DOHH2 (cell line): ENCODE data around the gene PNMA3.

Experiments
- H3F3A ChIP-seq: fragments of 200-600 bp; sonication (generic), shearing (Covaris generic); 2 replicates; pipeline ENCODE4 v1.6.0; 2016; ENCODE audit warnings: antibody characterized with exemption, mild to moderate bottlenecking; ENCODE audit not compliant: control insufficient read depth, insufficient read depth
- H3K27ac ChIP-seq: fragments of 200-600 bp; sonication (generic); 2 replicates; pipeline ENCODE4 v1.5.1; 2014; ENCODE audit warnings: low read depth, mild to moderate bottlenecking, low read length, moderate library complexity
- H3K27me3 ChIP-seq: fragments of 200-600 bp; sonication (generic); 2 replicates; pipeline ENCODE4 v1.6.1; 2014; ENCODE audit warnings: mild to moderate bottlenecking, low read length, mixed read lengths; ENCODE audit not compliant: control insufficient read depth
- H3K36me3 ChIP-seq: fragments of 200-600 bp; sonication (generic); 2 replicates; pipeline ENCODE4 v1.6.1; 2014; ENCODE audit warnings: mild to moderate bottlenecking, low read length, moderate library complexity, mixed read lengths; ENCODE audit not compliant: control insufficient read depth
- H3K4me1 ChIP-seq: fragments of 200-600 bp; sonication (generic); 2 replicates; pipeline ENCODE4 v1.6.1; 2014; ENCODE audit warnings: mild to moderate bottlenecking, low read length, mixed read lengths; ENCODE audit not compliant: control insufficient read depth
- H3K4me2 ChIP-seq: fragments of 200-600 bp; sonication (generic); 2 replicates; pipeline ENCODE4 v1.6.0; 2014; ENCODE audit warnings: mild to moderate bottlenecking, low read length, moderate library complexity
- H3K4me3 ChIP-seq: fragments of 200-600 bp; sonication (generic); 2 replicates; pipeline ENCODE4 v1.5.1; 2014; ENCODE audit warnings: mild to moderate bottlenecking, low read length, mixed read lengths
- H3K79me2 ChIP-seq: fragments of 200-600 bp; sonication (generic); 2 replicates; pipeline ENCODE4 v1.6.1; 2014; ENCODE audit warnings: mild to moderate bottlenecking, low read length, mixed read lengths; ENCODE audit not compliant: control insufficient read depth
- H3K9me2 ChIP-seq: fragments of 200-600 bp; sonication (generic); replicated peaks from 2 replicates; pipeline ENCODE4 v1.6.1; 2014; ENCODE audit warnings: mild to moderate bottlenecking, low read length, mixed read lengths; ENCODE audit not compliant: control insufficient read depth
- H3K9me3 ChIP-seq: fragments of 200-600 bp; sonication (generic); 2 replicates; pipeline ENCODE4 v1.6.1; 2014; ENCODE audit warnings: antibody characterized with exemption, low read length, mixed read lengths; ENCODE audit not compliant: control insufficient read depth, insufficient read depth
- H4K20me1 ChIP-seq: fragments of 200-600 bp; sonication (generic); 2 replicates; pipeline ENCODE4 v1.6.0; 2014; ENCODE audit warnings: low read depth, mild to moderate bottlenecking, antibody characterized with exemption, low read length, moderate library complexity; ENCODE audit not compliant: control insufficient read depth, insufficient read depth
- EZH2phosphoT487 ChIP-seq: fragments of 200-600 bp; sonication (generic); IDR thresholded peaks from 2 replicates; pipeline ENCODE4 v1.6.1; 2017; ENCODE audit warnings: borderline replicate concordance, mild to moderate bottlenecking, antibody characterized with exemption, low read length, moderate library complexity, mixed read lengths
- TF ChIP-seq, protein P1 (sequence below): fragments of 200-600 bp; sonication (generic); IDR thresholded peaks from one replicate; pipeline ENCODE4 v1.5.1; 2014; ENCODE audit warnings: antibody characterized with exemption, mild to moderate bottlenecking, low read depth, low read length; ENCODE audit not compliant: poor library complexity, severe bottlenecking

Gene PNMA3

GRCh38 chrX:153032397-153033118 is 23.7 kb upstream of the PNMA3 start:
- Histone ChIP-seq H3K36me3 (no peaks in the 10 kb centered on the region), H3K4me2 (peak overlapping the region; percentile 62), H3K27ac (no peak overlapping the region), H4K20me1 (no peaks in the 10 kb centered on the region), H3K9me3 (no peaks in the 10 kb centered on the region), H3K4me1 (peaks cover 6% of the 10 kb centered on the region), H3F3A (no peaks in the 10 kb centered on the region), H3K9me2 (no peaks in the 10 kb centered on the region), H3K4me3 (peak overlapping the region; percentile 66), H3K27me3 (no peaks in the 10 kb centered on the region), H3K79me2 (no peaks in the 10 kb centered on the region)
- no peak for TF ChIP-seq EZH2phosphoT487
- TF ChIP-seq, protein P1, sequence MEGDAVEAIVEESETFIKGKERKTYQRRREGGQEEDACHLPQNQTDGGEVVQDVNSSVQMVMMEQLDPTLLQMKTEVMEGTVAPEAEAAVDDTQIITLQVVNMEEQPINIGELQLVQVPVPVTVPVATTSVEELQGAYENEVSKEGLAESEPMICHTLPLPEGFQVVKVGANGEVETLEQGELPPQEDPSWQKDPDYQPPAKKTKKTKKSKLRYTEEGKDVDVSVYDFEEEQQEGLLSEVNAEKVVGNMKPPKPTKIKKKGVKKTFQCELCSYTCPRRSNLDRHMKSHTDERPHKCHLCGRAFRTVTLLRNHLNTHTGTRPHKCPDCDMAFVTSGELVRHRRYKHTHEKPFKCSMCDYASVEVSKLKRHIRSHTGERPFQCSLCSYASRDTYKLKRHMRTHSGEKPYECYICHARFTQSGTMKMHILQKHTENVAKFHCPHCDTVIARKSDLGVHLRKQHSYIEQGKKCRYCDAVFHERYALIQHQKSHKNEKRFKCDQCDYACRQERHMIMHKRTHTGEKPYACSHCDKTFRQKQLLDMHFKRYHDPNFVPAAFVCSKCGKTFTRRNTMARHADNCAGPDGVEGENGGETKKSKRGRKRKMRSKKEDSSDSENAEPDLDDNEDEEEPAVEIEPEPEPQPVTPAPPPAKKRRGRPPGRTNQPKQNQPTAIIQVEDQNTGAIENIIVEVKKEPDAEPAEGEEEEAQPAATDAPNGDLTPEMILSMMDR, result peak; percentile 72

GRCh38 chrX:153049093-153049492 is 7.2 kb upstream of the PNMA3 start:
- Histone ChIP-seq H3K36me3 (no peaks in the 10 kb centered on the region), H3K9me2 (no peaks in the 10 kb centered on the region), H3K27ac (no peak overlapping the region), H3K4me1 (no peaks in the 10 kb centered on the region), H3K4me3 (no peak overlapping the region), H3K27me3 (no peaks in the 10 kb centered on the region), H3K4me2 (no peak overlapping the region), H3K79me2 (no peaks in the 10 kb centered on the region), H3K9me3 (no peaks in the 10 kb centered on the region; the same call in 1 of the 2 replicates), H3F3A (no peaks in the 10 kb centered on the region), H4K20me1 (no peaks in the 10 kb centered on the region)
- TF ChIP-seq, protein P1, result no peak
- no peak for TF ChIP-seq EZH2phosphoT487

DNA sequence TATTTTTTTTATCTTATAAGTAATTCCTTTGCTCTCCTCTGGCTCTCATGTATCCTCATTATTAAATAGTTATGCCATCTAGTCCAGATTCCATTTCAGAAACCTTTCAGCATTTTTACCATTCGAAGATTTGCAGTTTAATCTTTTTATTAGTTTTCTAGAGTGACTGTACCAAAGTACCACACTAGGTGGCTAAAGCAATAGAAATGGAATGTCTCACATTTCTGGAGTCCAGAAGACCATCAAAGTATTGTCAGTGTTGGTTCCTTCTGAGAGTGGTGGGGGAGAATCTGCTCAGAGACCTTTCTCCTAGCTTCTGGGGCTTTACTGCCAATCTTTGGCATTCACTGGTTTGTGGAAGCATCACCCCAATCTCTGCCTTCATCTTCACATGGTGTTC is 3.7 kb upstream of the PNMA3 start:
- H3K9me2 ChIP-seq, result no peaks in the 10 kb centered on the region
- no peaks in the 10 kb centered on the region; the same call in 1 of the 2 replicates for H3K9me3 ChIP-seq
- H3K4me2 ChIP-seq, result no peak overlapping the region
- no peak overlapping the region for H3K4me3 ChIP-seq
- H3K4me1 ChIP-seq, result no peaks in the 10 kb centered on the region
- H3F3A ChIP-seq, result no peaks in the 10 kb centered on the region
- TF ChIP-seq, protein P1, result no peak
- no peak for TF ChIP-seq EZH2phosphoT487
- H3K27me3 ChIP-seq, result no peaks in the 10 kb centered on the region
- no peaks in the 10 kb centered on the region for H4K20me1 ChIP-seq
- H3K27ac ChIP-seq, result no peak overlapping the region
- no peaks in the 10 kb centered on the region for H3K36me3 ChIP-seq
- no peaks in the 10 kb centered on the region for H3K79me2 ChIP-seq
